T-helper 17 cell (primary cell): ENCODE results near the gene NXN. TPM values are rescaled to one million over a fixed set of nuclear protein-coding genes. Genes with fewer than 3 reads are reported as not detected.
A peak's percentile ranks its signal among the peaks of the same experiment; 100 is the strongest.

ENCODE experiments used
- ATAC-seq: fragments of 150-1000 bp; cut with Tn5 transposase; 2 replicates; pipeline ENCODE4 v1.10.0; 2021; ENCODE audit warnings: mild to moderate bottlenecking, moderate library complexity
- DNase-seq, 3 donors: peaks; one replicate each; pipeline versions ENCODE4 v3.0.0 to v3.0.0-alpha.2; 2020 to 2021
- H3K9me3 ChIP-seq: one replicate; pipeline ENCODE4 v1.7.0; 2013; ENCODE audit warnings: low read length, mild to moderate bottlenecking; ENCODE audit not compliant: control insufficient read depth, poor library complexity, severe bottlenecking
- H3K27ac Mint-ChIP-seq: one replicate; pipeline ENCODE4 v1.8.0; 2022; ENCODE audit warnings: mild to moderate bottlenecking, moderate library complexity, mixed read lengths
- H3K27me3 Mint-ChIP-seq: one replicate; pipeline ENCODE4 v1.8.0; 2022; ENCODE audit warnings: mixed read lengths
- H3K36me3 Mint-ChIP-seq: one replicate; pipeline ENCODE4 v1.8.0; 2022; ENCODE audit warnings: low read depth, mixed read lengths
- H3K4me1 Mint-ChIP-seq: one replicate; pipeline ENCODE4 v1.8.0; 2022; ENCODE audit warnings: mild to moderate bottlenecking, mixed read lengths
- H3K4me3 Mint-ChIP-seq: one replicate; pipeline ENCODE4 v1.8.0; 2022; ENCODE audit warnings: mild to moderate bottlenecking, moderate library complexity, mixed read lengths
- total RNA-seq, 4 donors: library from RNA in 2 of 4; stranded (reverse) in 2 of 4; gene quantifications; one replicate each; pipeline ENCODE4 v1.2.3 and lab custom pipeline; 2022 to 2026

Gene NXN
- total RNA-seq (1 to 10 TPM; 3.3 to 4.4 TPM), total RNA-seq (lab: John Stamatoyannopoulos, UW) (1.7 to 2.5 reads per million in 2 donors)

DNA sequence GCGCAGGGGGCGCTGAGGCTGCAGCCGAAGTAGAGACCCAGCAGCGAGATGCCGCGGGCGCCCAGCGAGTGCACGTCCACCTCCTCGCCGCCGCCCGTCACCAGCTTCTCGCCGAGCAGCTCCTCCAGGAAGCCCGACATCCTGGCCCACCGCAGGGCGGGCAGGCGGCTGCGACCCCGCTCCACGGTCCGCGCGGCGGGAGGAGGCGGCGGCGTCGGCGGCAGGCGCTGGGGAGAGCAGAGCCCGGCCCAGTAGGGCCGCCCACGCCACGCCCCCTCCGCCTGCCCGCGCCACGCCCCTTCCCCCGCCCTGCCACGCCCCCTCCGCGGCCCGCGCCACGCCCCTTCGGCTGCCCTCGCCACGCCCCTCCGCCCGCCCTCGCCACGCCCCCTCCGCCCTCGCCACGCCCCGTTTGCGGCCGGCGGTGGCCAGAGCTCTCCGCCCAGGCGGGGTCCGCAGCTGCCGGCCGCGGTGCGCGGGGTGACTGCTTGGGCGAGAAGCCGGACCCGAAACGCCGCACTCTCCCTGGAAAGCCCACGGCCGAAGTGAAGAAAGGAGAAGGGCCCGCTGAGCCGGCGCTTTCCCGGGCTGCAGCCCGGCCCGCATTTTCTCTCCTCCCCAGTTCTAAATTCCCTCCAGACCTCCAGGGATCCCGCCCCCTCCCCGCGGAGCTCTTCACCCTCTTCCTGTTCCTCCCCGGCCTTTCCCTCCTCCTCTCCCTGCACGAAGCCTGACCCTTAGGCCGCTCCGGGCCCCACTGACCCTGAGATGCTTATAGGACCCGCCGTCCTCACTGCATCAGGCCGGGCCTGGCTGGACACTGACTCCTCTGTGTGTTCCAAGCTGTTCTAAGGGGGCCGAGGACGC is at the start of gene NXN:
TSS of gene NXN (minus strand) at position 238 of the 867 bp plus-strand sequence.
- Mint-ChIP-seq H3K27me3 (peaks cover 27% of the 10 kb centered on the region), H3K4me3 (peak within 1 kb of the TSS; percentile 90), H3K36me3 (peaks cover 2% of the 10 kb centered on the region), H3K27ac (peak within 1 kb of the TSS; percentile 74), H3K4me1 (peaks cover 13% of the 10 kb centered on the region)
- ATAC-seq (peak; percentile 85), DNase-seq (peak; percentile 86 to 94 (median 88))
- H3K9me3 ChIP-seq = no peaks in the 10 kb centered on the region

DNA sequence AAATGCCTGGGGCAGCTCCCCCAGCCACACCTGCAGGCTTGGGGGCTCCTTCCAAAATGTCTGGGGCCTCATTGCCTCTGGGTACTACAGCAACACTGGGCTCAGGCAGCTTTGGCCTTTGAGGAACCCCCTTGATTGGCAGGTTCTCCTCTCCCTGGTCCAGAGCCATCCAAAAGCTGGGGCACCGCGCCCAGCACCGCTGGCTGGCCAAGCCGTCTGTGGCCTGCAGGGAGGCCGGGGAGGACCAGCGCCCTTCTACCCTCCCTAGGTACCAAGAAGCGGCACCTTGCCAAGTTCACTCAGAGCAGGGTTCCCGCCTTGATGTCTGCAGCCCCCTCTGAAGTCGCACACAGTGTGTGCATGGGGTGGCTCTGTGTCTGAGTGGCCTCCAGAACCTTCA is 47.5 kb upstream of the NXN start:
- Mint-ChIP-seq H3K4me3 (no peak overlapping the region), H3K36me3 (no peaks in the 10 kb centered on the region), H3K4me1 (peaks cover 2% of the 10 kb centered on the region), H3K27ac (peak overlapping the region; percentile 45), H3K27me3 (no peaks in the 10 kb centered on the region)
- H3K9me3 ChIP-seq = no peaks in the 10 kb centered on the region
- DNase-seq = no peak
- ATAC-seq = no peak

GRCh38 chr17:1026599-1026975 is 47.0 kb upstream of the NXN start:
- no peaks in the 10 kb centered on the region for H3K9me3 ChIP-seq
- no peak overlapping the region for H3K4me3 Mint-ChIP-seq
- no peak overlapping the region for H3K27ac Mint-ChIP-seq
- H3K36me3 Mint-ChIP-seq = no peaks in the 10 kb centered on the region
- H3K27me3 Mint-ChIP-seq = no peaks in the 10 kb centered on the region
- peaks cover 2% of the 10 kb centered on the region for H3K4me1 Mint-ChIP-seq
- ATAC-seq = no peak
- no peak for DNase-seq

DNA sequence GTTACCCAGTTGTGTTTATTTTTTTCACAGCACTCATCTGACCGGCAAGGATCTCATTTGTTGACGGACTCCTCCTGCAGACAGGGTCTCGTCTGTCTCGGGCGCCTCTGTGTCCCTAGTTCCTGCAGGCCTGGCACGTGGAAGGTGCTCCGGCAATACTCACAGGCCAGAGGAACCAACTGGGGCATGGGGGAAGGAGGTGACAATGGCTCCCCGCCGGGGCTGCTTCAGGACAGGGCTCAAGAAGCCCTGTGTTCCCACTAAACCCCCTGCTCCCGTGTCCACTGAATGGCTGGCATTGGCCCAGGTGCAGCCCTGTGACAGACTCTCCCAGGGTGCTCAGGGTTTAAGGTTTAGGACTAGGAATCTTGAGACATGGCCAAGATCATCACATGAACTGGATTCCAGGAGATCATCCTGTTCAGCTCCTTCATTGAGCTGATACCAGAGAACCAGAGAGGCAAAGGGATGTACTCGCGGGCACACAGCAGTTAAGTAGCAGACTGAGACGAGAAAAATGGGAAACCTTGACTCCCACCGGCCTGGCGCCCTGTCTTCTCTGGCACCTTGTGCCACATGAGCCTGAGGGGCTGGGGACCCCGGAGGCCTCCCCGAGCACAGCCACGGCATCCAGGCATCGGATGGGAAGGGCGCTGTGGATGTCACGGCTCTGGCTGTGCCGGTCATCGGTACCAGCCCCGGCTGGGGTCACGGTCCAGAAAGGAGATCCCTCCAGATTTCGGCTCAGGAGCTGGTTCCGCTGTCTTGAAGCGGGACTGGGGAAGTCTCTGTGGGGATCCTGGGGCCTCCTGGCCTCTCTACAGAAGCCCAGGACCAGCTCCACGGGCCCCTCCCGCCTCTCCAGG is 46.4 kb upstream of the NXN start:
- H3K36me3 Mint-ChIP-seq = no peaks in the 10 kb centered on the region
- no peak for DNase-seq
- ATAC-seq = no peak
- no peak overlapping the region for H3K4me3 Mint-ChIP-seq
- no peaks in the 10 kb centered on the region for H3K27me3 Mint-ChIP-seq
- H3K9me3 ChIP-seq = no peaks in the 10 kb centered on the region
- no peak overlapping the region for H3K27ac Mint-ChIP-seq
- peaks cover 2% of the 10 kb centered on the region for H3K4me1 Mint-ChIP-seq

DNA sequence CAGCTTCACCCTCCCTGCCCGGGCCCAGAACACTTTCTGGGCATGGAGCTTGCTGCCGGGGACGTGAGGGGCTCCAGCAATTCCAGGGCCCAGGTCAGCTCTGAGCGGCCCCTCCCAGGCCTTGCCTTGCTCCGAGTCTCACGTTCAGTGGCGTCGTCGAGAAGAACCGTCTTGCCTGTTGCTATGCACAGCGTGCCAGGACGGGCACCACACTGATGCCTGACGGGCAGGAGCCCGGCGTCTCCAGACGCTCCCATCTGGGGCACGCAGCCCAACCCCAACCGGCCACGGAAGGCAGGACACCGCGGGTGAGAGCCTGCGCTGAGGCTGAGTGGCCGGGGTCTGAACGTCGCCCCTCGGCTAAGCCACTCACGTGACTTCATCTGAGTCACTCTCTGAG is 44.5 kb upstream of the NXN start:
- no peak for DNase-seq

GRCh38 chr17:1022278-1023024 is 42.9 kb upstream of the NXN start:
- no peaks in the 10 kb centered on the region for H3K36me3 Mint-ChIP-seq
- no peaks in the 10 kb centered on the region for H3K27me3 Mint-ChIP-seq
- H3K4me1 Mint-ChIP-seq = peaks cover 2% of the 10 kb centered on the region
- H3K9me3 ChIP-seq = no peaks in the 10 kb centered on the region
- no peak overlapping the region for H3K27ac Mint-ChIP-seq
- DNase-seq = no peak
- no peak for ATAC-seq
- no peak overlapping the region for H3K4me3 Mint-ChIP-seq

More for the DNA sequence above, 44.5 kb upstream of the NXN start:
- Mint-ChIP-seq H3K36me3 (no peaks in the 10 kb centered on the region), H3K27me3 (no peaks in the 10 kb centered on the region), H3K27ac (no peak overlapping the region), H3K4me3 (no peak overlapping the region), H3K4me1 (peaks cover 2% of the 10 kb centered on the region)
- no peak for ATAC-seq
- H3K9me3 ChIP-seq = no peaks in the 10 kb centered on the region

- no peak for ATAC-seq
- Mint-ChIP-seq H3K36me3 (no peaks in the 10 kb centered on the region), H3K4me1 (peaks cover 2% of the 10 kb centered on the region), H3K27ac (no peak overlapping the region), H3K4me3 (no peak overlapping the region), H3K27me3 (no peaks in the 10 kb centered on the region)
- no peak for DNase-seq
- no peaks in the 10 kb centered on the region for H3K9me3 ChIP-seq
Measured at GRCh38 chr17:1021147-1021546, 41.6 kb upstream of the NXN start.

DNA sequence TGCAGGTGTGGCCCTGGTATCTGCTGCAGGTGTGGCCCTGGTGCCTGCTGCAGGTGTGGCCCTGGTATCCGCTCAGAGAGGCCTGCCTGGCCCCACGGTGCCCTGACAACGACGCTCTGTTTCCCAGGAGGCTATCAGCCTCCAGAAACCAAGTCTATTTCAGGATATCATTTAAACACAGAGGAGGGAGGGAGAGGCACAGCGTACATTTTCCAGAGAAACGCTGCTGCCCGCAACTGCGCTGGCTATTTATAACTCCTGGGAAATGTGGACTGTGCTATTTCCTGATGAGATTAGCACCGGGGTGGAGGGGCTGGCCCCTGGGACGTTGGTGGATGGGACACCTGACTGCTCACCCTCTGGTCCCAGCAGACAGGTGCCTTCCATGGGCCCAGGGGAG is 39.9 kb upstream of the NXN start:
- no peak overlapping the region for H3K27ac Mint-ChIP-seq
- DNase-seq = no peak
- H3K4me1 Mint-ChIP-seq = peaks cover 6% of the 10 kb centered on the region
- no peaks in the 10 kb centered on the region for H3K27me3 Mint-ChIP-seq
- no peak for ATAC-seq
- H3K36me3 Mint-ChIP-seq = no peaks in the 10 kb centered on the region
- H3K9me3 ChIP-seq = no peaks in the 10 kb centered on the region
- no peak overlapping the region for H3K4me3 Mint-ChIP-seq

DNA sequence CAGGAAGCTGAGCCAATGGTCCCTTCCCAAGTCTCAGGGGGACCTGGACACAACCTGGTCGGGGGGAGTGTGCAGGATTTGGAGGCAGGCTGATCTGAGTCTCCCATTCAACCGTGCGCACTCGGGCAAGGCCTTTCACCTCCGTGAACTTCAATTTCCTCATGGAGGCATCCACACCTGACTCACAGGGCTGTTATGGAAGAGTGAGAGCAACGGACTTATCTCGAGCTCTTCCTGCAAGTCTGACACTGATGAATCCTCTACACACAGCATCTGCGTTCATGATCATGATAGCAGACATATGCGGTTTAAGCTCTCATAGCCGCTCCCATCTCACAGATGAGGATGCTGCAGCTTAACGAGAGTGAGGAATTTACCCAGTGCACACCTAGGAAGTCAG is 39.0 kb upstream of the NXN start:
- DNase-seq = no peak
- Mint-ChIP-seq H3K4me3 (no peak overlapping the region), H3K36me3 (no peaks in the 10 kb centered on the region), H3K4me1 (peaks cover 6% of the 10 kb centered on the region), H3K27ac (no peak overlapping the region), H3K27me3 (no peaks in the 10 kb centered on the region)
- ATAC-seq = no peak
- no peaks in the 10 kb centered on the region for H3K9me3 ChIP-seq

- DNase-seq = no peak
- H3K4me1 Mint-ChIP-seq = peaks cover 4% of the 10 kb centered on the region
- H3K4me3 Mint-ChIP-seq = no peak overlapping the region
- H3K9me3 ChIP-seq = no peaks in the 10 kb centered on the region
- no peaks in the 10 kb centered on the region for H3K36me3 Mint-ChIP-seq
- no peak for ATAC-seq
- peak overlapping the region; percentile 24 for H3K27ac Mint-ChIP-seq
- no peaks in the 10 kb centered on the region for H3K27me3 Mint-ChIP-seq
Measured at GRCh38 chr17:1013729-1014090, 34.1 kb upstream of the NXN start.

DNA sequence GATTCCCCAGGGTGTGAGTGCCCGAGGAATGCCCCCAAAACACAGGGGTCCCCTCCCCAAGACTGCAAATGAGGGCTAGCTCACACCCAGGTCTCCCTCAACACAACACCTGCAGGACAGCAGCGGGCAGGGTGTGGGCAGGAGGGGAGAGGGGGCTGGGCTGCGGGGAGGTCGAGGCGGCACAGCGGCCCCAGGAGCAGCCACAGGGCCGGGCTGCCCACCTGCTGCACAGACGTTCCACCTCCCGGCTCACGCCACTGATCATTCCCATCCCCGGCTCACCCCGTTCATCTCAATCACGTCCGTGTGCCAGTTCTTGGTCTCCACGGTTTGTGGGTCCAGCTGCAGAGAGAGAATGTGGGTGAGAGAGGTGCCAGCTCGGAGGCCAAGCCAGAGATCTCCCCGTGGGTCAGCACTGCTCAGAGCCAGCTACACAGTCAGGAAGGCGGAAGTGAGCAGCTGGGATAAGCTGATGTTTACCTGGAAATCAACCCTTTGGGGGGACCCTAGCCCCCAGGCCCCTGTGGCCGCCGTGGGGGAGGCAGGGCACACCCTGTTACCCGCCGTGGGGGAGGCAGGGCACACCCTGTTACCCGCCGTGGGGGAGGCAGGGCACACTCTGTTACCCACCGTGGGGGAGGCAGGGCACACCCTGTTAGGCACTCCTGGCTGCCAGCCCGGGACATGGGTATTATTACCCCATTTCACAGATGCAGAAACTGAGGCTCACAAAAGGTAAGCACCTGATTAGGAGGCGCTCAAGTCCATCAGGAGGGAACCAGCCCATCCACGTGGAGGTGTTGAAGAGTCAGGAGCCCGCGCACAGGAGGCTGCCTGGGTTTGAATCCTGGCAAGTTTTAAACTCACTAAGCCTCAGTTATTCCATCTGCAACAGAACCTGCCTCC is 33.5 kb upstream of the NXN start:
- Mint-ChIP-seq H3K4me3 (no peak overlapping the region), H3K36me3 (no peaks in the 10 kb centered on the region), H3K27me3 (no peaks in the 10 kb centered on the region), H3K27ac (no peak overlapping the region), H3K4me1 (peaks cover 4% of the 10 kb centered on the region)
- DNase-seq = no peak
- no peaks in the 10 kb centered on the region for H3K9me3 ChIP-seq
- ATAC-seq = no peak
